ENCODE data around the gene SLC22A12.

Gene SLC22A12

GRCh38 chr11:64629796-64630562 lies 39.0 kb downstream of the SLC22A12 start:
- no peak overlapping the region for H3K9ac ChIP-seq (ENCODE audit: low read length)

GRCh38 chr11:64631675-64632074 lies 40.7 kb downstream of the SLC22A12 start:
- Histone ChIP-seq H3K36me3 (replicated peaks; ENCODE audit: insufficient read depth, low read length) (no peaks in the 10 kb centered on the region), H3K79me2 (ENCODE audit: low read length) (no peaks in the 10 kb centered on the region), H3K4me1 (ENCODE audit: low read length) (no peaks in the 10 kb centered on the region), H3K4me2 (ENCODE audit: low read depth, low read length) (no peak overlapping the region), H4K20me1 (ENCODE audit: insufficient read depth, low read length) (no peaks in the 10 kb centered on the region), H3K27me3 (replicated peaks; ENCODE audit: insufficient read depth, low read length) (peaks cover 80% of the 10 kb centered on the region), H3K9me2 (replicated peaks; ENCODE audit: insufficient read depth, low read length) (no peaks in the 10 kb centered on the region), H3K9ac (ENCODE audit: low read length) (no peak overlapping the region), H2AFZ (ENCODE audit: low read length) (no peak overlapping the region), H3K9me3 (replicated peaks; ENCODE audit: insufficient read depth, low read length) (no peaks in the 10 kb centered on the region), H3K27ac (ENCODE audit: low read length) (no peak overlapping the region), H3F3A (ENCODE audit: insufficient read depth, low read length) (no peaks in the 10 kb centered on the region), H3K4me3 (ENCODE audit: low read length) (no peak overlapping the region)
- DNase-seq, result no peak
- TF ChIP-seq EZH2phosphoT487 (IDR thresholded peaks at IDR 0.05; ENCODE audit: low read length), result no peak
- TF ChIP-seq EZH2 (optimal IDR thresholded peaks at IDR 0.05; ENCODE audit: low read depth, low read length), result no peak
- TF ChIP-seq CTCF (IDR thresholded peaks at IDR 0.05; ENCODE audit: low read length), result no peak

More at GRCh38 chr11:64629796-64630562, 39.0 kb downstream of the SLC22A12 start:
- no peaks in the 10 kb centered on the region for H3K36me3 ChIP-seq (replicated peaks; ENCODE audit: insufficient read depth, low read length)
- peaks cover 84% of the 10 kb centered on the region for H3K27me3 ChIP-seq (replicated peaks; ENCODE audit: insufficient read depth, low read length)
- no peaks in the 10 kb centered on the region for H3K79me2 ChIP-seq (ENCODE audit: low read length)
- H3K4me2 ChIP-seq (ENCODE audit: low read depth, low read length), result no peak overlapping the region
- no peak overlapping the region for H3K27ac ChIP-seq (ENCODE audit: low read length)
- no peaks in the 10 kb centered on the region for H3K9me2 ChIP-seq (replicated peaks; ENCODE audit: insufficient read depth, low read length)
- no peaks in the 10 kb centered on the region for H4K20me1 ChIP-seq (ENCODE audit: insufficient read depth, low read length)
- TF ChIP-seq CTCF (IDR thresholded peaks at IDR 0.05; ENCODE audit: low read length), result no peak
- TF ChIP-seq EZH2phosphoT487 (IDR thresholded peaks at IDR 0.05; ENCODE audit: low read length), result no peak
- TF ChIP-seq EZH2 (optimal IDR thresholded peaks at IDR 0.05; ENCODE audit: low read depth, low read length), result no peak
- no peak overlapping the region for H3K4me3 ChIP-seq (ENCODE audit: low read length)
- H3F3A ChIP-seq (ENCODE audit: insufficient read depth, low read length), result no peaks in the 10 kb centered on the region
- H3K4me1 ChIP-seq (ENCODE audit: low read length), result no peaks in the 10 kb centered on the region
- no peaks in the 10 kb centered on the region for H3K9me3 ChIP-seq (replicated peaks; ENCODE audit: insufficient read depth, low read length)
- no peak for DNase-seq
- no peak overlapping the region for H2AFZ ChIP-seq (ENCODE audit: low read length)

- no peak for DNase-seq
- peaks cover 82% of the 10 kb centered on the region for H3K27me3 ChIP-seq (replicated peaks; ENCODE audit: insufficient read depth, low read length)
- no peak overlapping the region for H2AFZ ChIP-seq (ENCODE audit: low read length)
- H3K4me3 ChIP-seq (ENCODE audit: low read length), result no peak overlapping the region
- no peaks in the 10 kb centered on the region for H3F3A ChIP-seq (ENCODE audit: insufficient read depth, low read length)
- no peak overlapping the region for H3K27ac ChIP-seq (ENCODE audit: low read length)
- TF ChIP-seq EZH2phosphoT487 (IDR thresholded peaks at IDR 0.05; ENCODE audit: low read length), result no peak
- TF ChIP-seq EZH2 (optimal IDR thresholded peaks at IDR 0.05; ENCODE audit: low read depth, low read length), result no peak
- TF ChIP-seq CTCF (IDR thresholded peaks at IDR 0.05; ENCODE audit: low read length), result no peak
- no peaks in the 10 kb centered on the region for H4K20me1 ChIP-seq (ENCODE audit: insufficient read depth, low read length)
- H3K79me2 ChIP-seq (ENCODE audit: low read length), result no peaks in the 10 kb centered on the region
- no peaks in the 10 kb centered on the region for H3K9me3 ChIP-seq (replicated peaks; ENCODE audit: insufficient read depth, low read length)
- no peaks in the 10 kb centered on the region for H3K4me1 ChIP-seq (ENCODE audit: low read length)
- H3K9ac ChIP-seq (ENCODE audit: low read length), result no peak overlapping the region
- H3K4me2 ChIP-seq (ENCODE audit: low read depth, low read length), result no peak overlapping the region
- H3K36me3 ChIP-seq (replicated peaks; ENCODE audit: insufficient read depth, low read length), result no peaks in the 10 kb centered on the region
- H3K9me2 ChIP-seq (replicated peaks; ENCODE audit: insufficient read depth, low read length), result no peaks in the 10 kb centered on the region
Observed at GRCh38 chr11:64632237-64632636, 41.2 kb downstream of the SLC22A12 start.

All from MM.1S (cell line).